ENCODE measurements around the gene PAQR9.

GRCh38 chr3:142968319-142969025 lies 5.0 kb upstream of the PAQR9 start:
- no peak for TF ChIP-seq TAF1 (IDR thresholded peaks at IDR 0.05; ENCODE audit: borderline replicate concordance, insufficient read depth, low read length)
- TF ChIP-seq POLR2AphosphoS5 (IDR thresholded peaks at IDR 0.05; ENCODE audit: low read depth, low read length): no peak
- no peak for TF ChIP-seq REST (IDR thresholded peaks at IDR 0.05; ENCODE audit: insufficient read depth in 1 of 2, low read depth in 2 of 2, low read length in 2 of 2)
- no peak for TF ChIP-seq SIN3A (IDR thresholded peaks at IDR 0.05; ENCODE audit: borderline replicate concordance, insufficient read depth, low read length)
